ENCODE measurements around the gene ZNF576.

- TF ChIP-seq, protein P1, sequence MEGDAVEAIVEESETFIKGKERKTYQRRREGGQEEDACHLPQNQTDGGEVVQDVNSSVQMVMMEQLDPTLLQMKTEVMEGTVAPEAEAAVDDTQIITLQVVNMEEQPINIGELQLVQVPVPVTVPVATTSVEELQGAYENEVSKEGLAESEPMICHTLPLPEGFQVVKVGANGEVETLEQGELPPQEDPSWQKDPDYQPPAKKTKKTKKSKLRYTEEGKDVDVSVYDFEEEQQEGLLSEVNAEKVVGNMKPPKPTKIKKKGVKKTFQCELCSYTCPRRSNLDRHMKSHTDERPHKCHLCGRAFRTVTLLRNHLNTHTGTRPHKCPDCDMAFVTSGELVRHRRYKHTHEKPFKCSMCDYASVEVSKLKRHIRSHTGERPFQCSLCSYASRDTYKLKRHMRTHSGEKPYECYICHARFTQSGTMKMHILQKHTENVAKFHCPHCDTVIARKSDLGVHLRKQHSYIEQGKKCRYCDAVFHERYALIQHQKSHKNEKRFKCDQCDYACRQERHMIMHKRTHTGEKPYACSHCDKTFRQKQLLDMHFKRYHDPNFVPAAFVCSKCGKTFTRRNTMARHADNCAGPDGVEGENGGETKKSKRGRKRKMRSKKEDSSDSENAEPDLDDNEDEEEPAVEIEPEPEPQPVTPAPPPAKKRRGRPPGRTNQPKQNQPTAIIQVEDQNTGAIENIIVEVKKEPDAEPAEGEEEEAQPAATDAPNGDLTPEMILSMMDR (IDR thresholded peaks at IDR 0.05; ENCODE audit: insufficient read depth, low read length) = no peak
- TF ChIP-seq, protein P2, sequence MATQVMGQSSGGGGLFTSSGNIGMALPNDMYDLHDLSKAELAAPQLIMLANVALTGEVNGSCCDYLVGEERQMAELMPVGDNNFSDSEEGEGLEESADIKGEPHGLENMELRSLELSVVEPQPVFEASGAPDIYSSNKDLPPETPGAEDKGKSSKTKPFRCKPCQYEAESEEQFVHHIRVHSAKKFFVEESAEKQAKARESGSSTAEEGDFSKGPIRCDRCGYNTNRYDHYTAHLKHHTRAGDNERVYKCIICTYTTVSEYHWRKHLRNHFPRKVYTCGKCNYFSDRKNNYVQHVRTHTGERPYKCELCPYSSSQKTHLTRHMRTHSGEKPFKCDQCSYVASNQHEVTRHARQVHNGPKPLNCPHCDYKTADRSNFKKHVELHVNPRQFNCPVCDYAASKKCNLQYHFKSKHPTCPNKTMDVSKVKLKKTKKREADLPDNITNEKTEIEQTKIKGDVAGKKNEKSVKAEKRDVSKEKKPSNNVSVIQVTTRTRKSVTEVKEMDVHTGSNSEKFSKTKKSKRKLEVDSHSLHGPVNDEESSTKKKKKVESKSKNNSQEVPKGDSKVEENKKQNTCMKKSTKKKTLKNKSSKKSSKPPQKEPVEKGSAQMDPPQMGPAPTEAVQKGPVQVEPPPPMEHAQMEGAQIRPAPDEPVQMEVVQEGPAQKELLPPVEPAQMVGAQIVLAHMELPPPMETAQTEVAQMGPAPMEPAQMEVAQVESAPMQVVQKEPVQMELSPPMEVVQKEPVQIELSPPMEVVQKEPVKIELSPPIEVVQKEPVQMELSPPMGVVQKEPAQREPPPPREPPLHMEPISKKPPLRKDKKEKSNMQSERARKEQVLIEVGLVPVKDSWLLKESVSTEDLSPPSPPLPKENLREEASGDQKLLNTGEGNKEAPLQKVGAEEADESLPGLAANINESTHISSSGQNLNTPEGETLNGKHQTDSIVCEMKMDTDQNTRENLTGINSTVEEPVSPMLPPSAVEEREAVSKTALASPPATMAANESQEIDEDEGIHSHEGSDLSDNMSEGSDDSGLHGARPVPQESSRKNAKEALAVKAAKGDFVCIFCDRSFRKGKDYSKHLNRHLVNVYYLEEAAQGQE (IDR thresholded peaks at IDR 0.05; ENCODE audit: insufficient replicate concordance, low read depth) = no peak
- TF ChIP-seq POLR2AphosphoS5 (IDR thresholded peaks at IDR 0.05; ENCODE audit: low read depth) (peak; percentile 42; the same call in 1 of the 2 replicates), GABPA (IDR thresholded peaks at IDR 0.05; ENCODE audit: low read depth) (no peak)
Observed at GRCh38 chr19:43575156-43575950, 21.0 kb upstream of the ZNF576 start, which contains the start of the genes PINLYP and XRCC1.
